GM21367 (cell line): ENCODE measurements around the gene PITPNM3.
"Not testable (repeated sequence)": the region's sequence is repeated elsewhere in the genome, so short reads cannot be mapped to it uniquely, and the experiment has no call there.

Experiments used
- ATAC-seq: cut with Tn5 transposase; IDR thresholded peaks from one replicate; pipeline ENCODE4 v1.9.1; 2021; ENCODE audit not compliant: unreplicated experiment

PITPNM3 gene

GRCh38 chr17:6556121-6557039 lies at the start of gene PITPNM3:
PITPNM3 (minus strand) TSS chr17:6556555; CDS start chr17:6556406, 149 bp downstream.
- ATAC-seq, result no peak

- ATAC-seq, result no peak
Measured at GRCh38 chr17:6605142-6605541, 48.8 kb upstream of the PITPNM3 start.

GRCh38 chr17:6603744-6604325 lies 47.5 kb upstream of the PITPNM3 start:
- ATAC-seq, result no peak

DNA sequence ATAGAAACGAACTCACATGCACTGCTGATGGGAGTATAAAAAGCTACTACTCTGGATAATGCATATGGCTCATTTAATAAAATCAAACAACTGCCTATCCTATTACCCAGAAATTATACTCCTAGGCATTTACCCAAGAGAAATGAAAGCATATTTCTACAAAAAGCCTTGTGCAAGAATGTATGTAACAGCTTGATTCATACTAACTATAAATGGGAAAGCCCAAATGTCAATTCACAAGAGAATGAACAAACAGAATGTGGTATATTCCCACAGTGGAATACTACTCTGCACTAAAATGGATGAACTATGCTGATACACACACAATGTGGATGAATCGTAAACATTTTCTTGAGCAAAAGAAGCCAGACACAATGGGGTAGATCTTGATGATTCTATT lies 45.8 kb upstream of the PITPNM3 start:
- ATAC-seq, result no peak

GRCh38 chr17:6599364-6599763 lies 43.0 kb upstream of the PITPNM3 start:
- ATAC-seq, result no peak

GRCh38 chr17:6597727-6598126 lies 41.4 kb upstream of the PITPNM3 start:
- no peak for ATAC-seq

DNA sequence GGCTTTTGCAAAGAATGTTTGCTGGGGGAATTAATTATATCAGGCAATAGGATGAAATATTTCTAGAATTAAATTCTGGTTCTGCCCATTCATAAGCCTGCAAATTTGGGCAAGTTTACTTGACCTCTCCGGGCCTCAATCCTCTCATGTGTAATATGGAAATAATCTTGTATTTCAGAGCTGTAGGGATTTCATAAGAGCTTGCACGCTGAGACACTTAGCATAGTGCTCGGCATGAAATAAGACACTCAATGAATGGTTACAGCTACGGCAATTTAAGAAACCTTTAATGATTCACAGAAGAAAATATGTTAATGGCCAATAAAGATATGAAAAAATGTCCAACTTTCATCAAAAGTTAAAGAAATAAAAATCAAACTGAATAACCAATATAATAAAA lies 40.6 kb upstream of the PITPNM3 start:
- ATAC-seq, result no peak

- ATAC-seq, result no peak
Measured at GRCh38 chr17:6596511-6596910, 40.2 kb upstream of the PITPNM3 start.

GRCh38 chr17:6596081-6596480 lies 39.7 kb upstream of the PITPNM3 start:
- ATAC-seq, result no peak

GRCh38 chr17:6593371-6593770 lies 37.0 kb upstream of the PITPNM3 start:
- not testable (repeated sequence) for ATAC-seq

DNA sequence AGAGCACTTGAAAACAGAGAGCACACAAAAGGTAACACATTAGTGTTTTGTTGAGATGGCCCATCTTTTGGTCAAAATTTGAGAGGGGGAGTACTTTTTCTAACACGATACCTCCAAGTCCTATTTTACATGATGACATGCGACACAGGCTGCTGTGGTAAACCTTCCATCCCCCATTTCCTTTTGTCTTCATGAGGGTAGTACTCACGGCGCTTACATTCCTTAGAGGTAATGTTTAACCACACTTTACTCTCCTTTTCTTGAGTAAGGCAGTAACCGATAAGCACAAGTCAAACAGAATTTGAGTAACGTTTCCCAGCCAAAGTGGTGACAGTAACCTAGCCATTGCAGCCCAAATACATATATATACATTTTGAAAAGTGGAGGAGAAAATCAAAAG lies 35.8 kb upstream of the PITPNM3 start:
- ATAC-seq, result no peak

DNA sequence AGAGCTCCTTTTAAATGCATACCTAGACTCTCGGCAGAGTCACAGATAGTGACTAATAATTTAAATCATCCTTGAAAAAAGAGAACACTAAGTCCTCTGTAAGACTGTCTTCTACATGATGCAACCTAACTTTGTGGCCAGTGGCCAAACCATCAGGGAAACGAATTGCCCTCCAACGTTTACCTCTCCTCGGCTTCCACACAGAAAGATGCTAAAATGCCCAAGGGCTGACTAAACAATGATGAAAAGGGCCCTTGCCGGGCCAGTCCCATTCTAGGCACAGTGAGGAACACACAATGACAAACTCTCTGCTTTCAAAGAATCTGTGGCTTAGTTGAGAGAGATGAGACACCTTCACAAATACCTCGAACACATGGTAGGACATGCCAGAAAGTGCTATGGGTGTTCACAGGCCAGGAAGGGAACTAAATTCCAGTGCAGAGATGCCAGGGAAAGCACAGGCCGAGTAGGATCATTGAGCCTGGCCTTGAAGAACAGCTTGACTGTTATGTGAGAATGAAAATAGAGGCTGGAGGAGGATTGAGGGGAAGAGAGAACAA lies 35.3 kb upstream of the PITPNM3 start:
- no peak for ATAC-seq

GRCh38 chr17:6589266-6589946 lies 33.1 kb upstream of the PITPNM3 start:
- ATAC-seq, result no peak

DNA sequence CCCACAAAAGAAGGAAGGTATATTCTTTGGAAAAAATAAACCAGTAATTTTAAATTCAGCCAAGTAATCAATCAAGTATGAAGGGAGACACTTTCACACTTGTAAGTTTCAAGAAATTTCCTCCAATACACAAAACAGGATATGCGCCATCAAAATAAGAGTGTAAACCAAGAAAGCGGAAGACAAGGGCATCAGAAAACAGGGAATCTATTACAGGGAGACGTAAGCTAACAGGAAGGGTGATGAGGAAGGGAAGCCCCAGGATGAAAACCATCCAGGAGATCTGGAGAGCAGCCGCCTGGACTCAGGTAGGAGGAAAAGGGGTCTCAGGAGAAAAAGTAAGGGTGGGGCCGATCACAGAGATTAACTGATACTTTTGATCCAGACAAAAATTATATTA lies 31.8 kb upstream of the PITPNM3 start:
- ATAC-seq, result no peak

GRCh38 chr17:6587310-6587709 lies 31.0 kb upstream of the PITPNM3 start:
- no peak for ATAC-seq

- ATAC-seq, result no peak
Measured at GRCh38 chr17:6583411-6583810, 27.1 kb upstream of the PITPNM3 start.

GRCh38 chr17:6580625-6581024 lies 24.3 kb upstream of the PITPNM3 start:
- no peak for ATAC-seq

GRCh38 chr17:6578491-6578890 lies 22.1 kb upstream of the PITPNM3 start:
- ATAC-seq, result no peak

GRCh38 chr17:6577686-6578263 lies 21.4 kb upstream of the PITPNM3 start:
- ATAC-seq, result no peak

DNA sequence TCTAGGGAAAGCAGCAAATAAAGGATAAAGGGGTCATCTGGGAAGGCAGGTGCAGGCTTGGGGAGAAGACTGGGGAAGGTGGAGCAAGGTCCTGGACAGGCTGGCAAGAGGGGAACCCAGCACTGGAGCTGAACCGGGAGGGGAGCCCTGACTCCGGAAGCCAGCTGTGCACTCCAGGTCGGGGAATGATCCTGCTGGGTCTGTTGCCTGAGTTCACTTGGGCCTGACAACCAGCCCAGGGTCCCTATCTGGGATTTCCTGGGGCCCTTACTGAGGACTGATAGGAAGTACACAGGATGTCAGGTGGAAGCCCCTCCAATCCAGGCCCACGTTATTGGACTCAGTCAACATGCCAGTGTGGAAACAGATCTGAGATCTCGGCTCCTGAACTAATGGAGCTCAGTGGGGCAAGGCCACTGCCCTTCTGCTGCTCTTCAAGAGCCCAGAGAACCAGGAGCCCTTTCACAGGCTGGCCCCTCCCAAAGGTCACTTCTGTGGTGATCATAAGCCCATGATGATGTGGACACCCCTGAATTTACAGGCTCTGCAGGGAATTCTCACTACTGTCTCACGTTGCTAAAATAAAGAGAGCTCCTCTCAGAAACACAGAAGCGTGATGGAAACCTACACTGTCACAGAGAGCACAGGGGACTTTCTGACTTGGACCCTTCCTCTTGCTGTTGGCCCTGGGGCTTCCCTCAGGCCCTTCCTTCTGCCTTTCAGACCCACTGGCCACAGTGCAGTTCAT lies 19.9 kb upstream of the PITPNM3 start:
- no peak for ATAC-seq

DNA sequence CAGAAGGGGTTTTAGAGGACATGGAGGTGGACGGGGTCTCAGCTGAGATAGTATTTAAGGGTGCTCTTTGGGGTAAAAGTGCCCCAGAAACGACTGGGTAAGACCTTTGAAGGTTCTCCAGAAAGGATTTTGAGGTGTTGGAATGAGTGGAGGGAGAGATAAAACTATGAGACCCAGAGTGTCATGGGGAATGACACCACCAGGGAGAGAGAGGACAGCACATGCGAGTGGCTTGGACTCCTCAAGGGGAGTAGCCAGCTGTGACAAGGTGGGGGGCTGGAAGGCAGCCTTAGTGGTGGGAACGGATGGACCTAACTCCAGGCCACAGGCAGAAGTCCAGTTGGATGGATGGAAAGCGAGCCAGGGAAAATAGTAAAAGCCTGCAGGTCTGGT lies 19.2 kb upstream of the PITPNM3 start:
- no peak for ATAC-seq
